PC-3 (cell line): ENCODE measurements around the gene PML. TPM values are rescaled to one million over a fixed set of nuclear protein-coding genes. Genes with fewer than 3 reads are reported as not detected.

Source experiments
- ATAC-seq: fragments of 200-7000 bp; cut with Tn5 transposase; 2 replicates; pipeline ENCODE4 v1.9.1; 2020; ENCODE audit warnings: mild to moderate bottlenecking, moderate library complexity
- BruUV-seq: library from RNA; stranded (reverse); fragments of 400-500 nt; replicated peaks from 2 replicates; lab custom pipeline; 2021; lab: Mats Ljungman, UMichigan
- CTCF ChIA-PET: fragments of 300-600 bp; sonication (Branson Sonifier 250); formaldehyde crosslinking; loops from one replicate; lab custom pipeline; 2022; ENCODE audit warnings: antibody characterized with exemption; lab: Charles Lee
- POLR2A ChIA-PET: fragments of 300-600 bp; sonication (Branson Sonifier 250); formaldehyde crosslinking; loops from one replicate; lab custom pipeline; 2022; ENCODE audit warnings: antibody characterized with exemption; ENCODE audit not compliant: unreplicated experiment; lab: Charles Lee
- DNase-seq: peaks from one replicate; pipeline ENCODE4 v3.0.0-alpha.2; 2015
- H2AFZ ChIP-seq: fragments of 300-600 bp; sonication (generic); 2 replicates; pipeline ENCODE4 v1.6.0; 2016; ENCODE audit warnings: antibody characterized with exemption, low read length
- H3F3A ChIP-seq: fragments of 300-600 bp; sonication (generic); one replicate; pipeline ENCODE4 v1.6.0; 2017; ENCODE audit warnings: antibody characterized with exemption, low read length, control low read depth, mild to moderate bottlenecking; ENCODE audit not compliant: unreplicated experiment
- H3K27ac ChIP-seq: fragments of 300-600 bp; sonication (generic); 2 replicates; pipeline ENCODE4 v1.5.1; 2016; ENCODE audit warnings: mild to moderate bottlenecking, low read length
- H3K27me3 ChIP-seq: fragments of 300-600 bp; sonication (generic); 2 replicates; pipeline ENCODE4 v1.6.1; 2016; ENCODE audit warnings: low read length, mixed read lengths
- H3K36me3 ChIP-seq: fragments of 300-600 bp; sonication (generic); 2 replicates; pipeline ENCODE4 v1.6.1; 2016; ENCODE audit warnings: low read depth, mixed run types, low read length, mixed read lengths
- H3K4me1 ChIP-seq: fragments of 300-600 bp; sonication (generic); 2 replicates; pipeline ENCODE4 v1.5.1; 2016; ENCODE audit warnings: low read length; ENCODE audit not compliant: insufficient read depth
- H3K4me2 ChIP-seq: fragments of 300-600 bp; sonication (generic); 2 replicates; pipeline ENCODE4 v1.6.0; 2016; ENCODE audit warnings: low read length
- H3K4me3 ChIP-seq: fragments of 300-600 bp; sonication (generic); 2 replicates; pipeline ENCODE4 v1.5.1; 2016; ENCODE audit warnings: mild to moderate bottlenecking, low read length, mixed read lengths
- H3K79me2 ChIP-seq: fragments of 300-600 bp; sonication (generic); 2 replicates; pipeline ENCODE4 v1.6.1; 2017; ENCODE audit warnings: low read length, mixed read lengths
- H3K9ac ChIP-seq: fragments of 300-600 bp; sonication (generic); 2 replicates; pipeline ENCODE4 v1.6.0; 2016; ENCODE audit warnings: mild to moderate bottlenecking, low read length
- H3K9me2 ChIP-seq: fragments of 300-600 bp; sonication (generic); replicated peaks from 2 replicates; pipeline ENCODE4 v1.6.1; 2016; ENCODE audit warnings: mixed run types, low read length, mixed read lengths
- H3K9me3 ChIP-seq: fragments of 300-600 bp; sonication (generic); 2 replicates; pipeline ENCODE4 v1.6.1; 2016; ENCODE audit warnings: low read length, mixed read lengths
- H4K20me1 ChIP-seq: fragments of 300-600 bp; sonication (generic); 2 replicates; pipeline ENCODE4 v1.6.1; 2016; ENCODE audit warnings: low read length, mixed read lengths
- EZH2 ChIP-seq: fragments of 300-600 bp; sonication (generic); IDR thresholded peaks from one replicate; pipeline ENCODE4 v1.6.1; 2017; ENCODE audit warnings: antibody characterized with exemption, mild to moderate bottlenecking, low read length; ENCODE audit not compliant: unreplicated experiment
- EZH2phosphoT487 ChIP-seq: fragments of 300-600 bp; sonication (generic); IDR thresholded peaks from 2 replicates; pipeline ENCODE4 v1.6.1; 2018; ENCODE audit warnings: mild to moderate bottlenecking, antibody characterized with exemption, low read length, borderline replicate concordance
- intact Hi-C: fragments of 100-400 bp; cut with micrococcal nuclease; formaldehyde crosslinking; loops from 2 replicates; pipeline ENCODE4 v1.9.0; 2023
- total RNA-seq: library from RNA; depleted of rRNA; stranded (reverse); fragments of >200 nt; gene quantifications from 2 replicates; pipeline ENCODE4 v1.2.3, GENCODE V29; 2014
- TF ChIP-seq, protein P1 (sequence below): fragments of 300-600 bp; sonication (generic); conservative IDR thresholded peaks from 2 replicates; pipeline ENCODE4 v1.5.1; 2017; ENCODE audit warnings: antibody characterized with exemption, low read depth, mild to moderate bottlenecking, low read length

PML gene
- total RNA-seq, 1 experiment from 2014 or later: 18.7 TPM

DNA sequence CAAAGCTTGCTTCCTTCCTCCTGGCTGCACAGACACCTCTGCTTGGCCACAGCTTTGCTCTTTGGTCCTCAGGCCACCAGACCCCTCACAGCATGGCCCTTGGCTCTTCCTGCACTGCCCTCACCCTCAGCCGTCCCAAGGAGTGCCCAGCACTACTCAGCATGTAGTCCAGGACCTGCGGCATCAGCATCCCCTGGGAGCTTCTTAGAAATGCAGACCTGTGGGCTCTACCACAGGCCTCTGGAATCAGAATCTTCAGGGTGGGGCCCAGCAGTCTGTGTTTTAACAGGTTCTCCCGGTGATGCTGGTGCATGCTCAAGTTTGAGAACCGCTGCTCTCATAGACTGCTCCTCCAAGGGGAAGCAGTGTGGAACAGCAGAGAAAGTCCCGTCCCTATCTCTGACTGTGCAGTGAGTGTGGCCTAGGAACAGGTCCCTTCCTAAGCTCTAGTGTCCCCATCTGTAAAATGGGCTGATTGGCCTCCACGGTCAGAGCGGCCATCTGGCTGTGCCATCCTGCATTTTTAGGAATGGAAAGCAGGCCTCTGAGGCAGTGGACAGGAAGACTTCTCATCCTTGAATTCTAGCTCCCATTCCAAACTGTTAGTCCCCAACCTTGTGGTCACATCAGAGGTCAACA, 51.2 kb downstream of the PML start:
- H3K9ac ChIP-seq: no peak overlapping the region
- H3K9me3 ChIP-seq: no peaks in the 10 kb centered on the region
- no peak overlapping the region for H2AFZ ChIP-seq
- H3K4me1 ChIP-seq: 0 out of 2 replicates have a peak, but pooled peaks cover 1% of the 10 kb centered on the region
- no peaks in the 10 kb centered on the region for H3K27me3 ChIP-seq
- no peaks in the 10 kb centered on the region for H3K79me2 ChIP-seq
- ChIA-PET POLR2A (no interaction called here), CTCF (no interaction called here)
- H3K4me3 ChIP-seq: no peak overlapping the region
- no peak overlapping the region for H3K4me2 ChIP-seq
- no peaks in the 10 kb centered on the region for H4K20me1 ChIP-seq
- no peak overlapping the region for H3K27ac ChIP-seq
- H3F3A ChIP-seq: no peaks in the 10 kb centered on the region
- BruUV-seq: no TSS peak
- H3K9me2 ChIP-seq: no peaks in the 10 kb centered on the region
- H3K36me3 ChIP-seq: no peaks in the 10 kb centered on the region
- DNase-seq (no peak), ATAC-seq (no peak)
- intact Hi-C loops: loop anchor here (5.0 kb wide), 1 partner anchor 53 kb away; the partner anchor contains the start of genes PML and STOML1
- TF ChIP-seq, protein P1, sequence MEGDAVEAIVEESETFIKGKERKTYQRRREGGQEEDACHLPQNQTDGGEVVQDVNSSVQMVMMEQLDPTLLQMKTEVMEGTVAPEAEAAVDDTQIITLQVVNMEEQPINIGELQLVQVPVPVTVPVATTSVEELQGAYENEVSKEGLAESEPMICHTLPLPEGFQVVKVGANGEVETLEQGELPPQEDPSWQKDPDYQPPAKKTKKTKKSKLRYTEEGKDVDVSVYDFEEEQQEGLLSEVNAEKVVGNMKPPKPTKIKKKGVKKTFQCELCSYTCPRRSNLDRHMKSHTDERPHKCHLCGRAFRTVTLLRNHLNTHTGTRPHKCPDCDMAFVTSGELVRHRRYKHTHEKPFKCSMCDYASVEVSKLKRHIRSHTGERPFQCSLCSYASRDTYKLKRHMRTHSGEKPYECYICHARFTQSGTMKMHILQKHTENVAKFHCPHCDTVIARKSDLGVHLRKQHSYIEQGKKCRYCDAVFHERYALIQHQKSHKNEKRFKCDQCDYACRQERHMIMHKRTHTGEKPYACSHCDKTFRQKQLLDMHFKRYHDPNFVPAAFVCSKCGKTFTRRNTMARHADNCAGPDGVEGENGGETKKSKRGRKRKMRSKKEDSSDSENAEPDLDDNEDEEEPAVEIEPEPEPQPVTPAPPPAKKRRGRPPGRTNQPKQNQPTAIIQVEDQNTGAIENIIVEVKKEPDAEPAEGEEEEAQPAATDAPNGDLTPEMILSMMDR: no peak
- TF ChIP-seq EZH2 (no peak), EZH2phosphoT487 (no peak)

DNA sequence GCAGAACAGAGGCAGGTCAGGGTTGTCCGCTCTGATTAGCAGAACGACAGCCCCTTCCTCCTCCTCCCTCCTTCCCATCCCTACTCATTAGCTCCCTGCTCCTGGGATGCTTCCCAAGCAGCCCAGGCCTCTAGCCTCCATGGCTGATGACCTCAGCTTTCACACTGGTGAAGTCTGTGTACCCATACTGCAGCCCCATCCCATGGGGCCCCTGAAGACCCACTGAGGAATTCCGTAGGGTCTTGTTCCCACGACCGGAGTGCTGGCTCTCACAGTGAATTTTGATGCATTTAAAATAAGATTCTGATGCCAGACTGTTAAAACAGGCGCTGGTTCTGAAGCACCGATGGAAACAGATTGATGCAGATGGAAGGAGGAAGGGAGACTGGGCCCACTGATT, 51.8 kb downstream of the PML start:
- Histone ChIP-seq H3K4me2 (no peak overlapping the region), H3K4me3 (no peak overlapping the region), H3K9me2 (no peaks in the 10 kb centered on the region), H4K20me1 (no peaks in the 10 kb centered on the region), H3F3A (no peaks in the 10 kb centered on the region), H3K27ac (no peak overlapping the region), H3K27me3 (no peaks in the 10 kb centered on the region), H3K4me1 (no peaks in the 10 kb centered on the region), H3K79me2 (no peaks in the 10 kb centered on the region), H2AFZ (no peak overlapping the region), H3K36me3 (no peaks in the 10 kb centered on the region), H3K9me3 (no peaks in the 10 kb centered on the region), H3K9ac (no peak overlapping the region)
- ChIA-PET POLR2A (no interaction called here), CTCF (no interaction called here)
- no peak for TF ChIP-seq EZH2phosphoT487
- ATAC-seq (no peak), DNase-seq (no peak)
- no TSS peak for BruUV-seq
- intact Hi-C loops: loop anchor here (5.0 kb wide), 1 partner anchor 54 kb away; the partner anchor contains the start of genes PML and STOML1

DNA sequence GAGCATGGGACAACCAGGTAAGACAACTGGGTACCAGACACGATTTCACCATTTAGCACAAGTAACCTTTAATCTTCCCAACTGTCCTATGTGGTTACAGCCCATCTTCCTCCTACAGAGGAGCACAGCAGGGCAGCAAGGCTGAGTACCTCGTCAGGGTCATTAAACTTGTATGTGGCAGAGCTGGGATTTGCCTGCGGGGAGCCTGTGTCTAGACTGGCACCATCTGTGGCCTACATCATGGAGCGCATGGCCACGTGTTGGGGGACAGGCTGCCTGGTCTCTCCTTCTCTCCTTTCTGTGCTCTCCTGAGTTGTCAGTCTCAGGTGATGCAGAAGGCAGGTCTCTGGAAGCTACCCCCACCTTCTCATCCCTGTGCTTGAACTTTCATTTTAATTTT, 55.6 kb downstream of the PML start:
- no peak overlapping the region for H3K27ac ChIP-seq
- H3K4me3 ChIP-seq: no peak overlapping the region
- ATAC-seq (no peak), DNase-seq (no peak)
- H2AFZ ChIP-seq: no peak overlapping the region
- TF ChIP-seq EZH2 (no peak), EZH2phosphoT487 (no peak)
- TF ChIP-seq, protein P1: no peak
- no peaks in the 10 kb centered on the region for H3K27me3 ChIP-seq
- peaks cover 9% of the 10 kb centered on the region for H3K4me1 ChIP-seq
- H3K79me2 ChIP-seq: no peaks in the 10 kb centered on the region
- no peak overlapping the region for H3K4me2 ChIP-seq
- no peaks in the 10 kb centered on the region for H3F3A ChIP-seq
- ChIA-PET POLR2A (no interaction called here), CTCF (no interaction called here)
- no peaks in the 10 kb centered on the region for H4K20me1 ChIP-seq
- intact Hi-C loops: no loop called here
- BruUV-seq: no TSS peak
- no peak overlapping the region for H3K9ac ChIP-seq
- H3K9me2 ChIP-seq: no peaks in the 10 kb centered on the region
- no peaks in the 10 kb centered on the region for H3K9me3 ChIP-seq
- H3K36me3 ChIP-seq: no peaks in the 10 kb centered on the region
